Activated CD8-positive, alpha-beta T cell treated with anti-CD3 and anti-CD28 coated beads, Interleukin-2, amount 10 ng/mL, durations not matched to agents 7 days and 5 days (primary cell): Measurements from ENCODE around the gene LHCGR. TPM values are rescaled to one million over a fixed set of nuclear protein-coding genes. Genes with fewer than 3 reads are reported as not detected.

Source experiments
- ATAC-seq: fragments of 150-1000 bp; cut with Tn5 transposase; one replicate; pipeline ENCODE4 v1.10.0; 2021; ENCODE audit warnings: moderate library complexity
- CTCF ChIA-PET: fragments of 350-600 bp; sonication (Branson Sonifier 250); formaldehyde crosslinking; loops from one replicate; lab custom pipeline; 2021; ENCODE audit warnings: antibody characterized with exemption; lab: Charles Lee
- POLR2A ChIA-PET: fragments of 350-600 bp; sonication (Branson Sonifier 250); formaldehyde crosslinking; loops from one replicate; lab custom pipeline; 2021; ENCODE audit warnings: antibody characterized with exemption; lab: Charles Lee
- DNase-seq: peaks from one replicate; pipeline ENCODE4 v3.0.0-alpha.2; 2020
- H3K27ac Mint-ChIP-seq: one replicate; pipeline ENCODE4 v1.8.0; 2021; ENCODE audit warnings: mild to moderate bottlenecking, mixed read lengths
- H3K27me3 Mint-ChIP-seq: one replicate; pipeline ENCODE4 v1.8.0; 2021; ENCODE audit warnings: low read depth, mixed read lengths
- H3K36me3 Mint-ChIP-seq: one replicate; pipeline ENCODE4 v1.8.0; 2021; ENCODE audit warnings: low read depth, mixed read lengths
- H3K4me1 Mint-ChIP-seq: one replicate; pipeline ENCODE4 v1.8.0; 2021; ENCODE audit warnings: low read depth, mixed read lengths
- H3K4me3 Mint-ChIP-seq: one replicate; pipeline ENCODE4 v1.8.0; 2021; ENCODE audit warnings: mild to moderate bottlenecking, mixed read lengths
- H3K9me3 Mint-ChIP-seq: one replicate; pipeline ENCODE4 v1.8.0; 2022; ENCODE audit warnings: mixed read lengths; ENCODE audit not compliant: insufficient read depth
- total RNA-seq, 2 experiments: library from RNA; stranded (reverse); gene quantifications; one replicate each; pipeline ENCODE4 v1.2.3, GENCODE V29; 2021

LHCGR gene
- total RNA-seq, 2 experiments from 2014 or later: not detected

DNA sequence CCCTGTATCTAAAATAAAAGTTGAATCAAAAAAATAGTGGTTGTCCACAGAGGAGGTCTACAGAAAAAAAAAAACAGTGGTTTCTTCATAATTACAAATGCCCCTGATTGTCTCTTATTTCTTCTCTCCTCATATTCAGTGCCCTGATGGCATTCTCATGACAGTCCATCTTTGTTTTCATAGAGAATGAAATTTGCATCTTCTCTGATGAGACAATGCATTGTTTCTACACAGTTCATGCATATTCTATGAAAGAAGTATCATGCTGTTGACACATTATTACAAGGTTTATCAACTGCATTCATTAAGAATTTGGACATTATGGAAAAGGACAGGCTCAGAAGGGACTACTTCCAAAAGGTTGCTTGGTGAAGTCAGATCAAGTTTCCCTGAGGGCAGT lies 59.5 kb downstream of the LHCGR start:
- no peaks in the 10 kb centered on the region for H3K4me1 Mint-ChIP-seq
- H3K9me3 Mint-ChIP-seq: no peaks in the 10 kb centered on the region
- DNase-seq (no peak), ATAC-seq (no peak)
- H3K4me3 Mint-ChIP-seq: no peak overlapping the region
- no peaks in the 10 kb centered on the region for H3K27me3 Mint-ChIP-seq
- H3K36me3 Mint-ChIP-seq: no peaks in the 10 kb centered on the region
- H3K27ac Mint-ChIP-seq: no peak overlapping the region
- CTCF ChIA-PET: no interaction called here
- POLR2A ChIA-PET: no interaction called here

DNA sequence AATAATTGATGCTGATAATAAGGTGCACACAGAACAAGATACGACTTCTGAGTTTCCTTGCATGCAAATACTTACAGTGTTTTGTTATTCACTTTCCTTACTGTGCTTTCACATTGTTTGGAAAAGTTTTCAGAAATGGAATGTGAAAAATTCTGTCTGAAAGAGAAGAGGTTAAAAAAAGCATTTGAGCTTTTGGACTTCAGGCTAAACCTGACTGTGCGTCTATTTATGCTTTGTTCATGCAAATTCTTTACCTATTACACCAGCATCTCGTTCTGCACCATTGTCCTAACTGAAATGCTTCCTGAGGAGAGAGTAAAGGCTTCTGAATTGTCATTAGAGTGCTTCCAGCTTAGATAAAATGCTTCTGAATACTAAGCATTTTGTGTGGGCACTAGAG lies 61.4 kb downstream of the LHCGR start:
- Mint-ChIP-seq H3K27me3 (no peaks in the 10 kb centered on the region), H3K9me3 (no peaks in the 10 kb centered on the region), H3K4me3 (no peak overlapping the region), H3K27ac (no peak overlapping the region), H3K36me3 (no peaks in the 10 kb centered on the region), H3K4me1 (no peaks in the 10 kb centered on the region)
- DNase-seq: no peak
- POLR2A ChIA-PET: no interaction called here
- ATAC-seq: no peak
- CTCF ChIA-PET: no interaction called here

GRCh38 chr2:48693645-48694044 lies 61.9 kb downstream of the LHCGR start:
- Mint-ChIP-seq H3K36me3 (no peaks in the 10 kb centered on the region), H3K27me3 (no peaks in the 10 kb centered on the region), H3K27ac (no peak overlapping the region), H3K4me3 (no peak overlapping the region), H3K9me3 (no peaks in the 10 kb centered on the region), H3K4me1 (no peaks in the 10 kb centered on the region)
- DNase-seq: no peak
- POLR2A ChIA-PET: no interaction called here
- CTCF ChIA-PET: no interaction called here
- no peak for ATAC-seq

GRCh38 chr2:48693066-48693465 lies 62.5 kb downstream of the LHCGR start:
- CTCF ChIA-PET: no interaction called here
- no peak overlapping the region for H3K27ac Mint-ChIP-seq
- DNase-seq (no peak), ATAC-seq (no peak)
- no peaks in the 10 kb centered on the region for H3K36me3 Mint-ChIP-seq
- POLR2A ChIA-PET: no interaction called here
- no peak overlapping the region for H3K4me3 Mint-ChIP-seq
- H3K9me3 Mint-ChIP-seq: no peaks in the 10 kb centered on the region
- H3K4me1 Mint-ChIP-seq: no peaks in the 10 kb centered on the region
- H3K27me3 Mint-ChIP-seq: no peaks in the 10 kb centered on the region

- H3K9me3 Mint-ChIP-seq: no peaks in the 10 kb centered on the region
- H3K27ac Mint-ChIP-seq: no peak overlapping the region
- H3K4me3 Mint-ChIP-seq: no peak overlapping the region
- ATAC-seq (no peak), DNase-seq (no peak)
- H3K27me3 Mint-ChIP-seq: no peaks in the 10 kb centered on the region
- CTCF ChIA-PET: no interaction called here
- H3K4me1 Mint-ChIP-seq: no peaks in the 10 kb centered on the region
- POLR2A ChIA-PET: no interaction called here
- H3K36me3 Mint-ChIP-seq: no peaks in the 10 kb centered on the region
Measured at GRCh38 chr2:48691935-48692691, 63.4 kb downstream of the LHCGR start.

- Mint-ChIP-seq H3K9me3 (no peaks in the 10 kb centered on the region), H3K4me3 (no peak overlapping the region), H3K27me3 (peaks cover 4% of the 10 kb centered on the region), H3K27ac (no peak overlapping the region), H3K36me3 (no peaks in the 10 kb centered on the region), H3K4me1 (no peaks in the 10 kb centered on the region)
- DNase-seq: no peak
- POLR2A ChIA-PET: no interaction called here
- ATAC-seq: no peak
- CTCF ChIA-PET: no interaction called here
Measured at GRCh38 chr2:48685126-48685525, 70.4 kb downstream of the LHCGR start.

- H3K9me3 Mint-ChIP-seq: no peaks in the 10 kb centered on the region
- H3K27ac Mint-ChIP-seq: no peak overlapping the region
- peaks cover 9% of the 10 kb centered on the region for H3K27me3 Mint-ChIP-seq
- DNase-seq (no peak), ATAC-seq (no peak)
- CTCF ChIA-PET: no interaction called here
- POLR2A ChIA-PET: no interaction called here
- no peaks in the 10 kb centered on the region for H3K36me3 Mint-ChIP-seq
- H3K4me1 Mint-ChIP-seq: no peaks in the 10 kb centered on the region
- no peak overlapping the region for H3K4me3 Mint-ChIP-seq
Measured at GRCh38 chr2:48677450-48677849, 78.1 kb downstream of the LHCGR start.

- no peaks in the 10 kb centered on the region for H3K36me3 Mint-ChIP-seq
- peaks cover 7% of the 10 kb centered on the region for H3K27me3 Mint-ChIP-seq
- ChIA-PET CTCF (no interaction called here), POLR2A (no interaction called here)
- no peaks in the 10 kb centered on the region for H3K9me3 Mint-ChIP-seq
- DNase-seq (no peak), ATAC-seq (no peak)
- no peak overlapping the region for H3K4me3 Mint-ChIP-seq
- no peak overlapping the region for H3K27ac Mint-ChIP-seq
- H3K4me1 Mint-ChIP-seq: no peaks in the 10 kb centered on the region
Measured at GRCh38 chr2:48674933-48675332, 80.6 kb downstream of the LHCGR start.

DNA sequence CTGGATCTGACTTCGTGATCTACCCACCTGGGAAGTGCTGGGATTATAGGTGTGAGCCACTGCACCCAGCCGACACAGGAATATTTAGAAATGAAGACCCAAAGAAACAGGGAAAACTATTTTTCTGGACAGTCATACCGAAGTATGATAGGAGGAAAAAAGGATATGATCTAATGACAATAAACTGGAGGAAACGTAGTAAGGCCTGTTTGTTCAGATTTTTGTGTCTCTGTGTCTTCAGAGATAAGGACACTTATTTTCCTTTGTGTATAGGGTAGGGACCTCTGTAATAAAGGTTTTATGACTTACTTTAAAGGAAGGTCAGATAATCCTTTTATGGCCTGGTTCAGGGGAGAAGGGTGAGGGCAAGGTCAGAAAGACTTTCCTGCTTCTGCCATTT lies 81.9 kb downstream of the LHCGR start:
- Mint-ChIP-seq H3K27me3 (peaks cover 4% of the 10 kb centered on the region), H3K4me3 (no peak overlapping the region), H3K4me1 (no peaks in the 10 kb centered on the region), H3K9me3 (no peaks in the 10 kb centered on the region), H3K27ac (no peak overlapping the region), H3K36me3 (no peaks in the 10 kb centered on the region)
- ChIA-PET CTCF (no interaction called here), POLR2A (no interaction called here)
- no peak for DNase-seq
- no peak for ATAC-seq

DNA sequence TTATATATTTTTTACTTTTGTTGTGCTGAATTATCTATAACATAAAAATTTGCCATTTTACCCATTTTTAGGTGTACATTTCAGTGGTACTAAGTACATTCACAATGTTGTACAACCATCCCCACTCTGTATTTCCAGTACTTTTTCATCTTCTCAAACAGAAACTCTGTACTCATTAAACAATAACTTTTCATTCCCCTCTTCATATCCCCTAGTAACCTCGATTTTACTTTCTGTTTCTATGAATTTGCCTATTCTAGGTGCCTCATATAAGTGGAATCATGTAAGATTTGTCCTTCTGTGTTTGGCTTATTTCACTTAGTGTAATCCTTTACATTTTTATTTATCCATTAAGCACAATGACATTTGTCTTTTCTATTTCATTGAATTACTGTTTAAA lies 86.5 kb downstream of the LHCGR start:
- POLR2A ChIA-PET: no interaction called here
- H3K36me3 Mint-ChIP-seq: no peaks in the 10 kb centered on the region
- no peaks in the 10 kb centered on the region for H3K27me3 Mint-ChIP-seq
- no peak overlapping the region for H3K4me3 Mint-ChIP-seq
- CTCF ChIA-PET: no interaction called here
- no peak for DNase-seq
- no peak for ATAC-seq
- no peaks in the 10 kb centered on the region for H3K9me3 Mint-ChIP-seq
- no peaks in the 10 kb centered on the region for H3K4me1 Mint-ChIP-seq
- no peak overlapping the region for H3K27ac Mint-ChIP-seq

DNA sequence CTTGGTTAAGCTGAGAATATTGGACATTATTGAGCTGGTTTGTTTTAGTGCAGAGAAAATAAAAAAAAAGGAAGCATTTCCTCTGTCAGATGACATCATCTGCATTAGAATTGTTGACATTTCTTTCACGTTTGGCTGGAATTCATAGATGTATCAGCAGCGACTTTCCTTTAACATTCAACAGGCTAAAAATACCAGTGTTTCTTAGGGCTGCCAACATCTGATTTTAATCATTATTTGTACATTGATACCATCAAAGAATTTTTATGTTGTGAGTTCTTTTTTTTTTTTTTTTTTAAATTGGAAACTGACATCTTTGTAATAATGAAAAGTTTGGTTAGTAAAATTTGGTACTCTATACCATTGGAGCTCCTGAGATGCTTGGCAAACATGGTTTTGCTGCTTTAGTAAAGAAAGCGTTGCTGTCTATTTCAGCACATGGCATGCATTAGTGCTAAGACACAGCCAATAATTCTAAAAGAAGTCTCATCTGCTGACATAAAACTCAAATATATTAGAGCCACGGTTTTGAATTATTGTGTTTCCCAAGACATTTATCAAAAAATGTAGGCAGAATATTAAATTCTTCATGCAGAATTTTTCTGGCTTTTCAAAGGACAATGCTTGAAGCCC lies 104.2 kb downstream of the LHCGR start:
- Mint-ChIP-seq H3K4me3 (no peak overlapping the region), H3K9me3 (no peaks in the 10 kb centered on the region), H3K36me3 (no peaks in the 10 kb centered on the region), H3K27ac (no peak overlapping the region), H3K4me1 (no peaks in the 10 kb centered on the region), H3K27me3 (peaks cover 2% of the 10 kb centered on the region)
- POLR2A ChIA-PET: no interaction called here
- DNase-seq: no peak
- CTCF ChIA-PET: no interaction called here
- no peak for ATAC-seq

- H3K27ac Mint-ChIP-seq: no peak overlapping the region
- CTCF ChIA-PET: no interaction called here
- no peaks in the 10 kb centered on the region for H3K36me3 Mint-ChIP-seq
- no peaks in the 10 kb centered on the region for H3K4me1 Mint-ChIP-seq
- peaks cover 4% of the 10 kb centered on the region for H3K9me3 Mint-ChIP-seq
- H3K27me3 Mint-ChIP-seq: peaks cover 6% of the 10 kb centered on the region
- H3K4me3 Mint-ChIP-seq: no peak overlapping the region
- POLR2A ChIA-PET: no interaction called here
- ATAC-seq (no peak), DNase-seq (no peak)
Measured at GRCh38 chr2:48638261-48638660, 117.3 kb downstream of the LHCGR start.
